Natural killer cell (primary cell): ENCODE results near the gene CCR1. TPM values are rescaled to one million over a fixed set of nuclear protein-coding genes. Genes with fewer than 3 reads are reported as not detected.

ENCODE experiments used
- ATAC-seq, 3 donors: fragments of 150-1000 bp in 2 of 3; fragments of 200-7000 bp in 1 of 3; cut with Tn5 transposase; 1 replicate in 1 of 3; 2 replicates in 2 of 3; pipeline ENCODE4 v1.10.0; 2021; ENCODE audit warnings: mild to moderate bottlenecking in 2 of 3, moderate library complexity in 2 of 3
- DNase-seq, 2 donors: peaks; one replicate each; pipeline versions ENCODE4 v3.0.0 to v3.0.0-alpha.2; 2013 to 2021; ENCODE audit warnings: mixed read lengths in 1 of 2
- H3K27ac ChIP-seq: one replicate; pipeline ENCODE4 v1.5.1; 2013; ENCODE audit warnings: mild to moderate bottlenecking, low read length
- H3K27me3 ChIP-seq: one replicate; pipeline ENCODE4 v1.6.1; 2013; ENCODE audit warnings: low read length; ENCODE audit not compliant: control insufficient read depth, insufficient read depth
- H3K36me3 ChIP-seq: one replicate; pipeline ENCODE4 v1.6.1; 2013; ENCODE audit warnings: low read length; ENCODE audit not compliant: control insufficient read depth, insufficient read depth
- H3K4me1 ChIP-seq: one replicate; pipeline ENCODE4 v1.6.1; 2013; ENCODE audit warnings: low read length; ENCODE audit not compliant: control insufficient read depth, insufficient read depth
- H3K4me3 ChIP-seq: one replicate; pipeline ENCODE4 v1.5.1; 2013; ENCODE audit warnings: low read length
- H3K9me3 ChIP-seq: one replicate; pipeline ENCODE4 v1.6.1; 2013; ENCODE audit warnings: low read length; ENCODE audit not compliant: control insufficient read depth, insufficient read depth
- H3K27ac Mint-ChIP-seq, 2 donors: one replicate each; pipeline ENCODE4 v1.8.0; 2022; ENCODE audit warnings: mild to moderate bottlenecking in 2 of 2, mixed read lengths in 2 of 2, moderate library complexity in 1 of 2
- H3K27me3 Mint-ChIP-seq, 2 donors: one replicate each; pipeline ENCODE4 v1.8.0; 2022; ENCODE audit warnings: low read depth in 2 of 2, mixed read lengths in 2 of 2
- H3K36me3 Mint-ChIP-seq: one replicate; pipeline ENCODE4 v1.8.0; 2022; ENCODE audit warnings: mixed read lengths
- H3K4me1 Mint-ChIP-seq, 2 donors: one replicate each; pipeline ENCODE4 v1.8.0; 2022; ENCODE audit warnings: mixed read lengths in 2 of 2
- H3K4me3 Mint-ChIP-seq: one replicate; pipeline ENCODE4 v1.8.0; 2022; ENCODE audit warnings: mild to moderate bottlenecking, moderate library complexity, mixed read lengths
- H3K9me3 Mint-ChIP-seq, 2 donors: one replicate each; pipeline ENCODE4 v1.8.0; 2022; ENCODE audit warnings: mixed read lengths in 2 of 2
- CTCF ChIP-seq: fragments of 200-600 bp; IDR thresholded peaks from one replicate; pipeline ENCODE4 v1.8.0; 2022; ENCODE audit warnings: antibody characterized with exemption
- WGBS: methylation state at CpG from one replicate; pipeline ENCODE4 v1.1.7; 2013; ENCODE audit warnings: missing lambda C conversion rate; ENCODE audit not compliant: insufficient coverage; 5-methylcytosine and 5-hydroxymethylcytosine counted together
- intact Hi-C: fragments of 100-400 bp; cut with micrococcal nuclease; formaldehyde crosslinking; loops from one replicate; pipeline ENCODE4 v1.14.2; 2022
- total RNA-seq, 4 donors: library from RNA; stranded (reverse); fragments of 120-200 nt in 1 of 4; gene quantifications; one replicate each; pipeline versions ENCODE4 v1.2.3 to v1.2.4, GENCODE V29; 2013 to 2022

CCR1 gene
- total RNA-seq, 3 donors from 2014 or later (not counting 1 experiment from before 2014, with no cell fraction given): 2.1 to 26.0 (median 3.8) TPM

DNA sequence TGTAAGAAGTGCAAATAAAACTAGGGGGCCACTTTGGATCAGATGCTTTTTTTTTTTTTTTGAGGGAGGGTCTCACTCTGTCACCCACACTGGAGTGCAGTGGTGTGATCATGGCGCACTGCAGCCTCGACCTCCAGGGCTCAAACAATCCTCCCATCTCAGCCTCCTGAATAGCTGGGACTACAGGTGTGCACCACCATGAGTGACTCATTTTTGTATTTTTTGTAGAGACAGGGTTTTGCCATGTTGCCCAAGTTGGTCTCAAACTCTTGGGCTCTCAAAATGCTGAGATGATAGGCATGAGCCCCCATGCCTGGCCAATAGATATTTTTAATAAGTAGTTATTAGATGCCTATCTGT is 20.8 kb downstream of the CCR1 start:
- no peaks in the 10 kb centered on the region for H3K9me3 ChIP-seq
- no peak overlapping the region for H3K27ac ChIP-seq
- intact Hi-C loops: no loop called here
- peaks cover 20 to 24% of the 10 kb centered on the region in 2 donors for H3K4me1 Mint-ChIP-seq
- peak in 2 of 3 donors; percentile 14 to 16 for ATAC-seq
- no peak for TF ChIP-seq CTCF
- peaks cover 26% of the 10 kb centered on the region for H3K4me1 ChIP-seq
- no peak overlapping the region for H3K4me3 ChIP-seq
- H3K36me3 Mint-ChIP-seq: no peaks in the 10 kb centered on the region
- H3K4me3 Mint-ChIP-seq: peak overlapping the region; percentile 64
- H3K27me3 ChIP-seq: no peaks in the 10 kb centered on the region
- no peaks in the 10 kb centered on the region for H3K36me3 ChIP-seq
- H3K27ac Mint-ChIP-seq: peak overlapping the region in 1 of 2 donors; percentile 39
- H3K27me3 Mint-ChIP-seq: peaks cover 0 to 3% of the 10 kb centered on the region in 2 donors
- no peak for DNase-seq
- WGBS: 55% methylated on average over 2 of the region's 2 CpGs
- no peaks in the 10 kb centered on the region for H3K9me3 Mint-ChIP-seq

GRCh38 chr3:46186471-46187340 is 21.4 kb downstream of the CCR1 start:
- WGBS: 3% methylated on average over 3 of the region's 3 CpGs
- peaks cover 0 to 3% of the 10 kb centered on the region in 2 donors for H3K27me3 Mint-ChIP-seq
- intact Hi-C loops: no loop called here
- no peaks in the 10 kb centered on the region for H3K9me3 Mint-ChIP-seq
- Histone ChIP-seq H3K36me3 (no peaks in the 10 kb centered on the region), H3K9me3 (no peaks in the 10 kb centered on the region), H3K4me1 (peaks cover 26% of the 10 kb centered on the region), H3K27me3 (no peaks in the 10 kb centered on the region), H3K4me3 (no peak overlapping the region), H3K27ac (no peak overlapping the region)
- peaks cover 20 to 24% of the 10 kb centered on the region in 2 donors for H3K4me1 Mint-ChIP-seq
- peak in 1 of 2 donors; percentile 18 for DNase-seq
- peak overlapping the region in 1 of 2 donors; percentile 39 for H3K27ac Mint-ChIP-seq
- no peaks in the 10 kb centered on the region for H3K36me3 Mint-ChIP-seq
- H3K4me3 Mint-ChIP-seq: peak overlapping the region; percentile 64
- ATAC-seq: peak; percentile 74 to 86 (median 77)
- TF ChIP-seq CTCF: no peak

DNA sequence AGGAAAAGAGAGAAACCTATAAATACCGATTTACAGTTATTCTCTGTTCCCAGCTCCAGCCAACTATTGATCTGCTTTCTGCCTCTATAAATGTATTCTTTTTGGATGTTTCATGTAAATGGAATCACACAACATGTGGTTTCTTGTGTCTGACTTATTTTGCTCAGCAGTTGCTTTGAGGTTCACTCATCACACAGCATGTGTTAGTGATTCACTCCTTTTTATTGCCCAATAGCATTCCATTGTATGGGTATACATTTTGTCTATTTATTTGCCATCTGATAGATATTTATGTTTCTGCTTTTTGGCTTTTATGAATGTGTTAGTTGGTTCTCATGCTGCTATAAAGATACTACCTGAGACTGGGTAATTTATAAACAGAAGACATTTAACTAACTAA is 23.6 kb downstream of the CCR1 start:
- Mint-ChIP-seq H3K36me3 (no peaks in the 10 kb centered on the region), H3K4me3 (no peak overlapping the region), H3K9me3 (no peaks in the 10 kb centered on the region), H3K4me1 (peaks cover 20 to 24% of the 10 kb centered on the region in 2 donors), H3K27me3 (peaks cover 0 to 3% of the 10 kb centered on the region in 2 donors), H3K27ac (no peak overlapping the region)
- no peaks in the 10 kb centered on the region for H3K36me3 ChIP-seq
- peaks cover 19% of the 10 kb centered on the region for H3K4me1 ChIP-seq
- intact Hi-C loops: no loop called here
- ATAC-seq: no peak
- DNase-seq: no peak
- TF ChIP-seq CTCF: no peak
- H3K9me3 ChIP-seq: no peaks in the 10 kb centered on the region
- H3K27ac ChIP-seq: no peak overlapping the region
- H3K4me3 ChIP-seq: no peak overlapping the region
- no CpG with 5 or more reads among the region's 1 CpG for WGBS
- H3K27me3 ChIP-seq: no peaks in the 10 kb centered on the region
